GM18499 (cell line): ENCODE results near the gene MC4R.

Experiments used
- ATAC-seq: cut with Tn5 transposase; IDR thresholded peaks from one replicate; pipeline ENCODE4 v1.9.1; 2021; ENCODE audit warnings: moderate number of reproducible peaks; ENCODE audit not compliant: insufficient read depth, unreplicated experiment

MC4R gene

GRCh38 chr18:60331890-60332289, 40.7 kb downstream of the MC4R start:
- ATAC-seq: no peak

- ATAC-seq: no peak
Observed at GRCh38 chr18:60329131-60329530, 43.4 kb downstream of the MC4R start.

GRCh38 chr18:60327880-60328279, 44.7 kb downstream of the MC4R start:
- no peak for ATAC-seq

DNA sequence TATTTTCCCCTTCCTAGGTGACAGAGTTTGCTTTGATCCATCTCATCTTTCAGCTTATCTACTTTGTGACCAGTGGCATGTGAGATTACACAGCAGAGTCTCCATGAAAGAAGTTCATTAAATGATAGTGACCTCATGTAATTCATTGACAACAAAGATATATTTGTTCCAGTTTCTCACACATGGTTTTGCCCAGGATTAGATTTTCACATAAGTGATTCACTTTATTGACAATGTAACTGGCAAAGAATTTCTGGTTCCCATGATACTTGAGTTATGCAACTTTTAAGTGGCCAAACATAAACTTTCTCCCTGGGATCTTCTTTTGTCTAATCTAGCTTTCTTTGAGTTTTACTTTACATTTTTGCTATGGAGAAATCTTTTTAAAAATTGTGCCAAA, 50.0 kb downstream of the MC4R start:
- ATAC-seq: no peak
